ENCODE measurements around the gene PLA2G4B. TPM values are rescaled to one million over a fixed set of nuclear protein-coding genes. Genes with fewer than 3 reads are reported as not detected.
A peak's percentile ranks its signal among the peaks of the same experiment; 100 is the strongest.

The PLA2G4B gene
- total and polyA plus RNA-seq, 7 experiments from 2014 or later = 0.98 to 69.9 (median 33.7) TPM

DNA sequence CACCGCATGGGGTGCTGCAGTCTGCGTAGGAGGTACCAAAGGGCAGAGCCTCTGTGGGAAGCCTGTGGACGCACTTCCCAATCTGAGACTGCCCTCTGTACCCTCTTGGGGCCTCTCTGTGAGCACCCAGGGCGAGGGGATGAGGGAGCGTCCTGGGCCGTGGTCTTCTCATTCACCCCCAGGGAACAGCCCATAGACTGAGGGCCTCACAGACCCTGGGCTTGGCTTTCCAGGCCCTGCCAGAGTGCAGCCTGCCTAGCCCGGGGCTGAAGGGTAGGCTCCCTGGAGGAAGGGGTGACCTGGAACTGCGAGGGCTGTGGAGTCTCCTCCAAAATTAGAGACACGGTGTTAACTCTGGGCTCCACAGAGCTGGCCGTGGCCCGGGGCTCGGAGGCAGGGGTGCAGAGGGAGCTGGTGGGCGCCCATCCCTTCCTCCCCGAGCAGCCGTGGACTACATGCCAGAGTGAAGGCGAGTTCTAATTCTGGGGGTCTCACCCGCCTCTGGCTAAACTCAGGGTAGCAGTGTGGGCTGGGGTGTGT lies 55.7 kb downstream of the PLA2G4B start:
- H3K36me3 Mint-ChIP-seq = peaks cover 0 to 4% (median 0%) of the 10 kb centered on the region in 5 donors
- H3K9me3 ChIP-seq (ENCODE audit: control insufficient read depth in 2 of 3, low read length in 3 of 3) = no peaks in the 10 kb centered on the region
- H3K4me1 ChIP-seq (ENCODE audit: control insufficient read depth in 2 of 2, insufficient read depth in 2 of 2, low read length in 2 of 2) = peaks cover 32 to 35% of the 10 kb centered on the region in 2 donors
- H3K36me3 ChIP-seq (ENCODE audit: control insufficient read depth in 2 of 3, insufficient read depth in 3 of 3, low read length in 3 of 3) = no peaks in the 10 kb centered on the region
- H3K4me3 Mint-ChIP-seq = peak overlapping the region; percentile 37 to 78 (median 70)
- no peaks in the 10 kb centered on the region for H3K27me3 ChIP-seq (ENCODE audit: control insufficient read depth in 2 of 2, insufficient read depth in 2 of 2, low read length in 2 of 2)
- peak overlapping the region; percentile 80 for H3K27ac ChIP-seq (ENCODE audit: low read depth, low read length)
- peak overlapping the region; percentile 26 for H3K4me3 ChIP-seq (ENCODE audit: low read length)
- no peak for ATAC-seq
- DNase-seq = no peak
- intact Hi-C loops (cut with micrococcal nuclease) = loop anchor here (1.0 to 2.0 kb wide), 6 partner anchors 10 to 120 kb away; partner anchors contain the start of genes EHD4 (in 1 of the 2), JMJD7 (in 1 of the 2) and MAPKBP1 (in 1 of the 2)
- POLR2A ChIA-PET = interaction anchor here (0.6 to 2.8 kb wide), 8 partner anchors 10 to 597 kb away, joined by 3 to 13 read pairs (median 4); partner anchors contain the start of genes EHD4, GANC, MAPKBP1 and TMEM87A
- H3K27me3 Mint-ChIP-seq = no peaks in the 10 kb centered on the region
- H3K4me1 Mint-ChIP-seq = peaks cover 15 to 48% (median 38%) of the 10 kb centered on the region in 7 donors
- CTCF ChIA-PET = interaction anchor here (1.2 to 4.8 kb wide), 6 partner anchors 11 to 121 kb away, joined by 3 to 25 read pairs (median 10); partner anchors contain the start of gene MAPKBP1
- no peaks in the 10 kb centered on the region for H3K9me3 Mint-ChIP-seq
- peak overlapping the region; percentile 91 to 99 (median 97) for H3K27ac Mint-ChIP-seq

- CTCF ChIA-PET = interaction anchor here (0.9 to 4.8 kb wide), 9 partner anchors 10 to 354 kb away, joined by 3 to 25 read pairs (median 5); partner anchors contain the start of gene MAPKBP1
- intact Hi-C loops (cut with micrococcal nuclease) = loop anchor here (1.0 to 2.0 kb wide), 7 partner anchors 9 to 121 kb away; partner anchors contain the start of genes JMJD7 (in 2 of the 2), EHD4 (in 1 of the 2) and MAPKBP1 (in 1 of the 2)
- Mint-ChIP-seq H3K4me3 (peak overlapping the region; percentile 37 to 78 (median 70)), H3K27ac (peak overlapping the region; percentile 91 to 99 (median 97)), H3K36me3 (peaks cover 0 to 4% (median 0%) of the 10 kb centered on the region in 5 donors), H3K9me3 (no peaks in the 10 kb centered on the region), H3K27me3 (no peaks in the 10 kb centered on the region), H3K4me1 (peaks cover 14 to 46% (median 38%) of the 10 kb centered on the region in 7 donors)
- Histone ChIP-seq H3K27me3 (ENCODE audit: control insufficient read depth in 2 of 2, insufficient read depth in 2 of 2, low read length in 2 of 2) (no peaks in the 10 kb centered on the region), H3K9me3 (ENCODE audit: control insufficient read depth in 2 of 3, low read length in 3 of 3) (no peaks in the 10 kb centered on the region), H3K4me1 (ENCODE audit: control insufficient read depth in 2 of 2, insufficient read depth in 2 of 2, low read length in 2 of 2) (peaks cover 30 to 35% of the 10 kb centered on the region in 2 donors), H3K36me3 (ENCODE audit: control insufficient read depth in 2 of 3, insufficient read depth in 3 of 3, low read length in 3 of 3) (no peaks in the 10 kb centered on the region), H3K27ac (ENCODE audit: low read depth, low read length) (peak overlapping the region; percentile 80), H3K4me3 (ENCODE audit: low read length) (peak overlapping the region; percentile 27)
- POLR2A ChIA-PET = interaction anchor here (0.6 to 2.8 kb wide), 13 partner anchors 8 to 596 kb away, joined by 3 to 13 read pairs (median 4); partner anchors contain the start of genes EHD4, GANC, MAPKBP1 and TMEM87A
- ATAC-seq (peak; percentile 98), DNase-seq (peak; percentile 67 to 88 (median 80))
Observed at GRCh38 chr15:41894791-41895463, 56.3 kb downstream of the PLA2G4B start.

GRCh38 chr15:41895491-41895890 lies 56.8 kb downstream of the PLA2G4B start:
- H3K4me1 ChIP-seq (ENCODE audit: control insufficient read depth in 2 of 2, insufficient read depth in 2 of 2, low read length in 2 of 2) = peaks cover 30 to 35% of the 10 kb centered on the region in 2 donors
- Mint-ChIP-seq H3K4me3 (peak overlapping the region; percentile 37 to 78 (median 70)), H3K36me3 (peaks cover 0 to 4% (median 0%) of the 10 kb centered on the region in 5 donors), H3K27ac (peak overlapping the region; percentile 91 to 99 (median 97)), H3K27me3 (no peaks in the 10 kb centered on the region), H3K9me3 (no peaks in the 10 kb centered on the region), H3K4me1 (peaks cover 14 to 46% (median 38%) of the 10 kb centered on the region in 7 donors)
- H3K27ac ChIP-seq (ENCODE audit: low read depth, low read length) = peak overlapping the region; percentile 80
- no peaks in the 10 kb centered on the region for H3K9me3 ChIP-seq (ENCODE audit: control insufficient read depth in 2 of 3, low read length in 3 of 3)
- CTCF ChIA-PET = interaction anchor here (0.9 to 4.8 kb wide), 8 partner anchors 10 to 355 kb away, joined by 3 to 25 read pairs (median 6); partner anchors contain the start of gene MAPKBP1
- POLR2A ChIA-PET = interaction anchor here (0.6 to 2.1 kb wide), 10 partner anchors 8 to 378 kb away, joined by 3 to 13 read pairs (median 4); partner anchors contain the start of genes EHD4, GANC, MAPKBP1 and TMEM87A
- ATAC-seq (no peak), DNase-seq (no peak)
- H3K27me3 ChIP-seq (ENCODE audit: control insufficient read depth in 2 of 2, insufficient read depth in 2 of 2, low read length in 2 of 2) = no peaks in the 10 kb centered on the region
- intact Hi-C loops (cut with micrococcal nuclease) = loop anchor here (1.0 to 2.0 kb wide), 3 partner anchors 41 to 67 kb away; partner anchors contain the start of gene JMJD7 (in 2 of the 2)
- H3K4me3 ChIP-seq (ENCODE audit: low read length) = peak overlapping the region; percentile 27
- H3K36me3 ChIP-seq (ENCODE audit: control insufficient read depth in 2 of 3, insufficient read depth in 3 of 3, low read length in 3 of 3) = peaks cover 0 to 4% (median 0%) of the 10 kb centered on the region in 3 experiments

DNA sequence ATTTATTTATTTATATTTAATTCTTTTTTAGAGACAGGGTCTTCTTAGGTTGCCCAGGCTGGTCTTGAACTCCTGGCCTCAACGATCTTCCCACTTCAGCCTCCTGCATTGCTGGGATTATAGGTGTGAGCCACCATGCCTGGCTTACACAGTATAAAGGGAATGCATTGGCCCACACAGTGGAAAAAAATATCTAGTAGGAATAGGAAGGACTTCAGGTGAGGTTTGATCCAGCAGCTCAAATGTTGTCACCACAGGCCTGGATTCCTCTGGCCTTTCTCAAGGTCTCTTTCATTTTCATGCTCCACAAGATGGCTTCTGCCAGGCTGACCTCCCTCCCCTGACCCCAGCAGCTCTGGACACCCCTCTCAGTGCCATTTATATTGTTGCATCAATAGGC lies 57.3 kb downstream of the PLA2G4B start:
- no peak for DNase-seq
- peaks cover 14 to 46% (median 38%) of the 10 kb centered on the region in 7 donors for H3K4me1 Mint-ChIP-seq
- Histone ChIP-seq H3K27ac (ENCODE audit: low read depth, low read length) (peak overlapping the region; percentile 80), H3K27me3 (ENCODE audit: control insufficient read depth in 2 of 2, insufficient read depth in 2 of 2, low read length in 2 of 2) (no peaks in the 10 kb centered on the region), H3K36me3 (ENCODE audit: control insufficient read depth in 2 of 3, insufficient read depth in 3 of 3, low read length in 3 of 3) (peaks cover 0 to 8% (median 0%) of the 10 kb centered on the region in 3 experiments), H3K4me1 (ENCODE audit: control insufficient read depth in 2 of 2, insufficient read depth in 2 of 2, low read length in 2 of 2) (peaks cover 30 to 35% of the 10 kb centered on the region in 2 donors), H3K4me3 (ENCODE audit: low read length) (no peak overlapping the region), H3K9me3 (ENCODE audit: control insufficient read depth in 2 of 3, low read length in 3 of 3) (no peaks in the 10 kb centered on the region)
- H3K27ac Mint-ChIP-seq = peak overlapping the region; percentile 78 to 99 (median 97)
- H3K27me3 Mint-ChIP-seq = no peaks in the 10 kb centered on the region
- intact Hi-C loops (cut with micrococcal nuclease) = loop anchor here (1.0 to 2.0 kb wide), 3 partner anchors 41 to 68 kb away; partner anchors contain the start of gene JMJD7 (in 2 of the 2)
- CTCF ChIA-PET = interaction anchor here (1.1 to 2.7 kb wide), 5 partner anchors 9 to 86 kb away, joined by 3 to 22 read pairs (median 5); no protein-coding TSS in a partner anchor
- peaks cover 0 to 4% (median 0%) of the 10 kb centered on the region in 5 donors for H3K36me3 Mint-ChIP-seq
- POLR2A ChIA-PET = interaction anchor here (0.6 to 2.1 kb wide), 9 partner anchors 7 to 377 kb away, joined by 3 to 13 read pairs (median 4); partner anchors contain the start of genes EHD4, GANC, MAPKBP1 and TMEM87A
- no peak for ATAC-seq
- no peaks in the 10 kb centered on the region for H3K9me3 Mint-ChIP-seq
- peak overlapping the region in 4 of 10 donors; percentile 3 to 55 (median 34) for H3K4me3 Mint-ChIP-seq

DNA sequence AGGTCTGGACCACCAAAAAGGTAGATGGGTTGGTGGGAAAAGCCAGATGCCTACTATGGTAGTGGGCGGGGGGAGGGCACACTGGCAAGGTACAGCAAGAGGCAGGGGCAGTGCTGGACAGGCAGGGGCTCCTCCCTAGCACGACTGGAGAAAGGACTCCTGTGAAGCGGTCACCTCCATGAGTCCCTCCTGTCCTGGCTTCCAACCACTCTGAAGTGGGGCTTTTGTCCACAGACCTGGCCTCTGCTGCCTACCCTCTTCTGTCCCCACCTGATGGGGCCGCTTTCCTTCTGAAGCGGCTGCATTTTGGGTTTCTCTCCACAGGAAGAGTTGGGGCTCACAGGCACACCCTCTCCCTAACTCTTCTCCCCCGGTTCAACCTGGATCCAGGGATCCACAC lies 57.9 kb downstream of the PLA2G4B start:
- DNase-seq = no peak
- ChIA-PET CTCF (interaction anchor here (2.3 to 2.7 kb wide), 2 partner anchors 9 to 86 kb away, joined by 13 to 22 read pairs; no protein-coding TSS in a partner anchor), POLR2A (interaction anchor here (1.1 to 2.1 kb wide), 4 partner anchors 10 to 122 kb away, joined by 3 to 13 read pairs (median 6); partner anchors contain the start of gene MAPKBP1)
- Histone ChIP-seq H3K9me3 (ENCODE audit: control insufficient read depth in 2 of 3, low read length in 3 of 3) (no peaks in the 10 kb centered on the region), H3K36me3 (ENCODE audit: control insufficient read depth in 2 of 3, insufficient read depth in 3 of 3, low read length in 3 of 3) (peaks cover 0 to 8% (median 0%) of the 10 kb centered on the region in 3 experiments), H3K4me1 (ENCODE audit: control insufficient read depth in 2 of 2, insufficient read depth in 2 of 2, low read length in 2 of 2) (peaks cover 30 to 35% of the 10 kb centered on the region in 2 donors), H3K27ac (ENCODE audit: low read depth, low read length) (peak overlapping the region; percentile 80), H3K4me3 (ENCODE audit: low read length) (no peak overlapping the region), H3K27me3 (ENCODE audit: control insufficient read depth in 2 of 2, insufficient read depth in 2 of 2, low read length in 2 of 2) (no peaks in the 10 kb centered on the region)
- Mint-ChIP-seq H3K27ac (peak overlapping the region; percentile 78 to 99 (median 97)), H3K4me1 (peaks cover 14 to 46% (median 38%) of the 10 kb centered on the region in 7 donors), H3K36me3 (peaks cover 0 to 10% (median 0%) of the 10 kb centered on the region in 5 donors), H3K27me3 (no peaks in the 10 kb centered on the region), H3K4me3 (peak overlapping the region in 3 of 10 donors; percentile 29 to 55 (median 40)), H3K9me3 (no peaks in the 10 kb centered on the region)
- intact Hi-C loops (cut with micrococcal nuclease) = no loop called here
- no peak for ATAC-seq
